ENCODE measurements around the gene GRIN1.

DNA sequence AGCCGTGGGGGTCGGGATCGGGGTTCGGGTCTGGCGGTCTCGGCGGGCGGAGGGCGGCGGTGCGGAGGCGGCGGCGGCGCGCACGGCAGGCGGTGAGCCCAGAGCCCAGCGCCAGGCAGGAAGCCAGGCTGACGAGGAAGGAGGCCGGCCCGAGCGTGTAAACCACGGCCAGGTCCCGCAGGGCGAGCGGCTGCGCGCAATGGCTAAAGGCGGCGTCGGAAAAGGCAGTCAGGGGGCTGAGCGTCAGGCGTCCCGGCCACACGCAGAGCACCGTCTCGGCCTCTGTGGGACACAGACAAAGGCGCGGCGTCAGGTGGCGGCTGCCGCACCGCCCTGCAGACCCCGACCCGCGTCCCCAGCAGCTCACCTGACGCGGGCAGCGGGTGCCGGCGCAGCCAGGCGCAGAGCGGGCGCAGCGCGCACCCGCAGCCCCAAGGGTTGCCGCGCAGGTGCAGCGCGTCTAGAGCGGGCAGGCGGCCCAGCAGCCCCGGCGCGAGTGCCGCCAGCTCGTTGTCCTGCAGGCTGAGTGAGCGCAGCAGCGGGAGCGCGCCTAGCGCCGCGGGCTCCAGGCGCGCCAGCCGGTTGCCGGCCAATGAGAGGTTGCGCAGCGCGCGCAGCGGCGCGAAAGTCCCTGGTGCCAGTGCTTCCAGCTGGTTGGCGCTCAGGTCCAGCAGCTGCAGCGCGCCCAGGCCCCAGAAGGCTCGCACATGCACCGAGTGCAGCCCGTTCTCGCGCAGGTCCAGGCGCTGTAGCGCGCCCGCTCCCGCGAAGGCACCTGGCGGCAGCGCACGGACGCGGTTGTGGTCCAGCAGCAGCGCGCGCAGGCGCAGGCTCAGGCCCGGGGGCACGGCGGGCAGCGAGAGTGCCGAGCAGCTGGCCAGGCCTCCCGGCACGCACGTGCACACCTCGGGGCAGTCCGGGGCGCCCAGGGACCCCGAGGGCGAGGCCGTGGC is 30.2 kb downstream of the GRIN1 start:
- TF ChIP-seq GATA3 (IDR thresholded peaks at IDR 0.05; ENCODE audit: low read depth, low read length) (no peak), GATA2 (IDR thresholded peaks at IDR 0.05; ENCODE audit: low read depth, low read length) (no peak)

Data from SH-SY5Y (cell line).